ENCODE results near the gene LAMP1.
"Not testable (repeated sequence)": the region's sequence is repeated elsewhere in the genome, so short reads cannot be mapped to it uniquely, and the experiment has no call there.

LAMP1 gene

DNA sequence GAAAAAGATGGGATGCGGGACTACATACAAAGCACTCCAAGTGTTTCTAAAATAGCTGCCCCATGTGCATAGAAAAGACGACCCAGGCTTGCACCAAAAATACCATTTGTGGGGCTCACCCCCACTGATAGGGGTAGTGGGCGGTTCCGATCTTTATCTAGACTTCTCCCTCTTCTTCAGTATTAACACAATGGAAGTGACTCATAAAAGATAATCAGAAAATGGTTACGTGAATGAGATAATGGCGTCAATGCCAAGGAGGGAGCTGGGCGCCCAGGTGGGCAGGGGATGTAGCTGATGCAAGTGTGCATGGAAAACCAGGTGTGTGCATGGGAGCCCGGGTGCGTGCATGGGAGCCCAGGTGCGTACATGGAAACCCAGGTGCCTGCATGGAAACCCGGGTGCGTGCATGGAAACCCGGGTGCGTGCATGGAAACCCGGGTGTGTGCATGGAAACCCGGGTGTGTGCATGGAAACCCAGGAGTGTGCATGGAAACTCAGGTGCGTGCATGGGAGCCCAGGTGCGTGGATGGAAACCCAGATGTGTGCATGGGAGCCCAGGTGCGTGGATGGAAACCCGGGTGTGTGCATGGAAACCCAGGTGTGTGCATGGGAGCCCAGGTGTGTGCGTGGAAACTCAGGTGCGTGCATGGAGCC lies 32.7 kb downstream of the LAMP1 start:
- no peak for DNase-seq

DNA sequence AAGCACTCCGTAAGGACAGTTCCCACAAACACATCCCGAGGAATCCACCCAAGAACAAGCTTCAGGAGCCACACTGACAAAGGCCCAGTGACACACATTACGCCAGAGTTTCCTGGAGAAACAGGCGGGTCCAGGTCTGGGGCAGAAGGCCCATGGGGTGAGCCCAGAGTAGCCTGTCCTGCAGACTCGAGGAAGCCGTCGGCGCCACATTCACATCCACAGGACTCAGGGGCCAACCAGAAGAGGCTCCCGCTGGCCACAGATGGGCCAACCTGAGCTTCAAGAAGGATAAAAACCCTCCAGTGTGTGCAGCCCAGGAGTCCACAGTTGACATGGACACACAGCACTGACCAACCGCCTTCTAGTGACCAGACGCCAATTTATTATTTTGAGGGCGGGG lies 35.6 kb downstream of the LAMP1 start:
- DNase-seq: no peak

DNA sequence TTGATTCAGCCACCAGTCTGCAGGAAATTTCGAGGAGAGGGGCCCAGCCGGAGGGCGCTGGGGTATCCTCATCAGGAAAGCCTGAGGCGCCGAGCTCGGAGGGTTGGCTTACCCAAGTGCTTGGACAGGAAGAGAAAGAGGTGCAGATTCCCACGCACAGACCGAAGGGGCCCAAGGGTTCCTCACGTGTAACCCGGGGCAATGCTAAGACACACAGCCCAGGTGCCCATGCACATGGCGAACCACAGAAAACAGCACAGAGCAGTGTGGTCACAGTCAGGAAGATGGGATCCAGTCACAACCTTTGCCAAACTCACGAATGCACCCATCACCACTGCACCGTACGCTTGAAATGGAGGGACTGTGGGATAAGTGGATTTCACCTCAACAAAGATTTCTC lies 36.0 kb downstream of the LAMP1 start:
- no peak for DNase-seq

DNA sequence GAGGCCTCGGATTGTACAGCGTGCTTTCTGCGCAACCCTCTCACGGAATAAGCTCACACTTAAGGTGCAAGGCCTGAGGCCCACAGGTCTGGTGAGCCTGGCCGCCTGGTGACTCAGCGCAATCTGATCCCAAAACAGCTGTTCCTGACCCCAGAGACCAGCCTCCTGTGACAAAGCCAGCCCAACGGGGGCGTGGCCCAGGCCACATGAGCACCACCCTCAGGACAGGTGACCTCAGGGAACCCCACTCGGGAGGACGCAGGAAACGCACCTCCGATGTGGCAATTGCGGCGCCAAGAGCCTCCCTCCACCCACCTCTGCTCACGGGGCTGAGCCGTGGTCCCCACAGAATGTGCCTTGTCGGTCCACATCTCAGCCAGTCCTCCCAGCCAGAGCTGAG lies 40.5 kb downstream of the LAMP1 start:
- no peak for DNase-seq

DNA sequence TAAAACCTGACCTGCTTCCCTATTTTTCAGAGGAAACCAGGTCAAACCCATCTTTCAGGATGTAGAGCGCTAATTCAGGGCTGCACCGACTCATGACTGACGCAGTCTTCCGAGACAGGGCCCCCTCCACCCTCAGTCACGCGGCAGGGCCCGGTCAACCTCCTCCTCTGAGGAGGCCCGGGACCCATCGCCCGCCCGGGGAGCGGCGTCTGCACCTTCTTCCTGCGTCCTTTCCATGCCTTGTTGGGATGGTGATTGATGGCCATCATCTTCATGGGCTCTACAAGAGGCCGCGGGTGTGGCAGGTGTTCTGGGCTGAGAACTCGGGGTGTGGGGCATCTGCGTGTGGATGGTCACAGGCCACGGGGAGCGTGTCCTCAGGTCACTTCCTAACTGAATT lies 40.9 kb downstream of the LAMP1 start:
- DNase-seq: no peak

DNA sequence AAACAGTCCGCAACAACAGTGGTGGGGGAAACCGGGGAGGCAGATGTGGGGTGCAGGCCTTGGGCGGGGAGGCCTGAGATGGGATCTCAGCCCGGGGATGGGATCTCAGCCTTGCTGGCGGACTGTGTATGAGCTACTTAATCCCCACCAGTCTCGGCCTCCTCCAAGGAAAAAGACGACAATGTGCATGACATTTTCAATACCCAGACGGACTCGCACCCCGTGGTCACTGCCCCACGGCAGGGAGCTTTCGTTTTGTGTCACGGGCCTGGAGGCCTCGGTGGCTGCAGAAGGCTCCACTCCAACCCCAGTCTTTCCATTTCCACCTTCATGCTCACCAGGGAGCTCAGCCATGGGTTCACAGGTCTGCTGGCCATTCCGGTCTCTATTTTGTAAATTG lies 41.4 kb downstream of the LAMP1 start:
- no peak for DNase-seq

DNA sequence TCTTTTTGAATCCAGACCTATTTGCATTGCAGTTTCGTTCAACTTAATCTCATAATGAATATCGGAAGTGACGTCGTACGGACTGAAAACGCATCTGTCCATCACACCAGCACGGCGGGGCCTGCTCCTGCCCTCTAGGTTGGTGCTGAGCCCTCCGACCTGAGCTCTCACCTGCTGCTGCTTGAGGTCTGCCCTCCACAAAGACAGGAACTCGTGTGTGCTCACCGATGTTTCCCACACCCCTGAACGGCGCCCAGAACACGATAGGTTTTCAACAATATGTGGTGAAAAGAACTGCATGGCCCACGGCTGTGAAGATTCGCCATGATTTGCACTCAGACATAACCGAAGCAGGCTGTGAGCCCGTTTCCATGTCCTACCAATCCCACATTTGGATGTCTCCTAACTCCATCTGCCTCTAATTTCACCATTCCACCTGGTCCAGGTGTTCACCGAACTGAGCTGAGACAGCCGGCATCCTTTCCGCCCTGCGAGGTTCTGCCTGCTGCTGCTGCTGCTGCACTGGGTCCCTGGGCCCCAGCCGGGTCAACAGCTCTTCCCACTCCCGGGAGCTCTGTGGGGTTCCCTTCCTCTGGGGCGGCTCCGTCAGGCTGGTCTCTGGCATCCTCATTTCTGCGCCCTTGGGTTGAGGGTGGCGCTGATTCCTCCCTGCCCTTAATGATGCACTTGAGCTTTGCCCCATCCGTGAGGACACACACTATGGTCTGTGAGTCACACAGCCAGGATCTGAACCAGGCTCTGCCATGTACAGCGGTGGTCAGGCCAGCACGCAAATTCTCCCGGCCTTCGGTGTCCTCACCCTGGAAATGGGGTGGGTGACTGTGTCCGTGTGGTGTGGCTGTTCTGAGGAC lies 46.0 kb downstream of the LAMP1 start:
- DNase-seq: no peak

DNA sequence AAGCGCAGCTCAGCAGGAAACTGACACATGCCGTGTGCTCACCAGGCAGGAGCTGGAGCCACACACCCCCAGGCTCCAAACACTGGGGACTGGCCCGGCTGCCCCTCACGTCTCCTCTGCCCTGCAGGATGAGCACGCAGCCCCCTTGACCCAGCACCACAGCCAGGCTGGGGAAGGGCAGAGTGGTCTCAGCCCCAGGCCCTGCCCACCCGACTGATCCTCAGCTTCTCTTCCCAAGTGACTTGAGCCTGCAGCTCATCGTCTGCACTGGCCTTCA lies 46.6 kb downstream of the LAMP1 start:
- no peak for DNase-seq

DNA sequence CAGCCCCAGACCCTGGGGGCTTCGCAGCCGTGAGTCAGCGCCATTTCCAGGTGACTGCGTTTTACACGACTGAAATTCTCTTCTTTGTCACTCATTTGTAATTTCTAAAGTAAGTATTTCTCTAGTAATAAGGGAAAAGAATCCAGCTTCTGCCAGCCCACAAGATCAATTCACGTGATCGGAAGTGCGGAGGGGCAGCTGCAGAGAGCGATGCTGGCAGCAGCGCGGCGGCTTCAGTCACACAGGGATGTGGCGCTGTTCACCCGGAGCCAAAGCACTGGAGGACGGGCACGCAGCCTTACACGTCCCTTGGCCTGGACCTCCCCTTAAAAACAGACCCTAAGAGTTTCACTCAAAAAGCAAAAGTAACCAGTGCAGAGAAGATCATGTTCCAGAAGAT lies 48.4 kb downstream of the LAMP1 start:
- DNase-seq: no peak

DNA sequence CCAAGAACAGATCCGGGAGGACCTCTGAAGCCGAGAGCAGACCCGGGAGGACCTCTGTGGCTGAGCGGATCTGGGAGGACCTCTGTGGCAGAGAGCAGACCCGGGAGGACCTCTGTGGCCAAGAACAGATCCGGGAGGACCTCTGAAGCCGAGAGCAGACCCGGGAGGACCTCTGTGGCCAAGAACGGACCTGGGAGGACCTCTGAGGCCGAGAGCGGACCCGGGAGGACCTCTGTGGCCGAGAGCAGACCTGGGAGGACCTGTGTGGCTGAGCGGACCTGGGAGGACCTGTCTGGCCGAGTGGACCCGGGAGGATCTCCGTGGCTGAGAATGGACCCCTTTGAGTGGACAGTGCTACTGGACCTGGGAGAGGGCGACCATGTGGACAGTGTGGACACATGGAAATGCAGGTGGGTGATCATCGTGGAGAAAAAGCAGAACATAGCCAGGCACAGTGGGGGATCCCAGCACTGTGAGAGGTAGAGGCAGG lies 50.7 kb downstream of the LAMP1 start:
- not testable (repeated sequence) for DNase-seq

DNA sequence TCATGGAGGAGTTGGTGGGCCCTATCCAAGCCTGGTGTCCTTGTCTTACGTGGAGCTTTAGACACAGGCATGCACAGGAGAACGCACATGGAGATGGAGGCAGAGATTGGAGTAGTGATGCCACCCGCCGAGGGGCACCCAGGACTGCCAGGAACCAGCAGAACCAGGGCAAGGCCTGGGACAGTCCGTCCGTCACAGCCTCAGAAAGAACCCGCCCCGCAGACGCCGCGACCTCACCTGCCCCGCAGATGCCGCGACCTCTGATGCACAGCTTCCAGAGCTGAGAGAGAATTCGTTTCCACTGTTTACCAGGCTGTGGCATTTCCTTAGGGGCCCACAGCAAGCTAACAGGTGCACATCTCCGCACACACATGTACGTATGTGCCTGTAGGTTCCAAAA lies 51.6 kb downstream of the LAMP1 start:
- DNase-seq: no peak

DNA sequence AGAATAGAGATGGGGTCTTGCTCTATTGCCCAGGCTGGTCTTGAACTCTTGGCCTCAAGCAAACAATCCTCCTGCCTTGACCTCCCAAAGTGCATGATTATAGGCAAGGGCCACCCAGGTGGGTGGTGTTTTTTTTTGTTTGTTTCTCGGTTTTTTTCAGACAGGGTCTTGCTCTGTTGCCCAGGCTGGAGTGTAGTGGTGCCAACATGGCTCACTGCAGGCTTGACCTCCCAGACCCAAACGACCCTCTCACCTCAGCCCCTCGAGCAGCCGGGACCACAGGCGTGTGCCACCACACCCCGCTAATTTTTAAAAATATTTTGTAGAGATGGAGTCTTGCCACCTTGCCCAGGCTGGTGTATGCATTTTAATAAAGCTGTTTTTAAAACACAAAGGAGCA lies 52.0 kb downstream of the LAMP1 start:
- no peak for DNase-seq

DNA sequence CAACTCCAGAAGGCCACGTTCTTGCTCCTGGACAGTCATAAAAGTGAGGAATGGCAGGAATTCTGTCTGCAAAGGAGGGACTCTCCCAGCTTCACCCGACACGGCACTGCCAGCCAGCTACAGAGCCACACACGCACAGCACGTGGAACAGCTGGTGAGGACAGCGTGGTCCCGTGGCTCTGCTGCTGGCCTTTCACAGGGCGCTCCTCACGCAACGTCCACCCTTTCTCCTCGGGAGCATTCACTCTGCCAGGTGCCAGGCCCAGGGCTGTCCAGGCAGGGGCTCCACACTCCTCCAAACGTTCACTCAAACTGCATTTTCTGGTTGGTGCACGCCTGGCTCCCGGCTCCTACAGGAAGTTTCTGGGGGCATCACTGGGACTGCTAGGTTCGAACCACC lies 52.5 kb downstream of the LAMP1 start:
- no peak for DNase-seq

DNA sequence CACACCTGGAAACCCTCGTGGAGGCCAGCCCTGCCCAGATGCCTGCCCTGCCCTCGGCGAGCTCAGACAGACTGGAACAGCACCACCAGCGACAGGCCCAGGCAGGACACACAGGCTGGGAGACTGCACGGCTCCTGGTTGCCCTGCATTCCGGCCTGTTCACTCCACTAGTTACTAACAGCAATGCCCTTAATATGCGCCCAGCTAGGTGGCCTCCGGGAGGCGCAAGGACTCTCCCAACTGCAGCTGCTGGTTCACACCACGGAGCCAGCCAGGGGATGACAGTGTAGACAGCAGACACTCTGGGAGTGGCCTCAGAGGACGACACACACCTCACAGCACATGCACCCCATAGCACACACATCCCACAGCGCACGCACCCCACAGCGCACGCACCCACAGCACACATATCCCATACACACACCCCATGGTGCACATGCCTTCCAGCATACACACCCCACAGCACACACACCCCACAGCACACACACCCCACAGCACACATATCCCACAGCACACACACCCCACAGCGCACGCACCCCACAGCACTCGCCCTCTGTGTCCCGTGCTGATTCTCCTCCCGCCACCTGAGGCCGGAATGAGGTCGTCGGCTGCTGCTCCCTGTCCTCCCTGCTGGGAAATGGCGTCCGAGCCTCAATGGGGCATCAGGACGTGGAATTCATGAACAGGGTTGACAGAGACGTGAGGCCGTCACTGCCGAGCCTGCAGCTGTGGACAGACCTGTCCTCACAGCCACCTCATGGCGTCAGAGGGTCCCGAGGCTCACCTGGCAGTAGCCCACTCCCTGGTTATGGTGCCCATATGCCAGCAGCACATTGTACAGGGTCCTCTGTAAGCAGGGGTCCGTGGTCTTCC lies 53.3 kb downstream of the LAMP1 start:
- DNase-seq: no peak

DNA sequence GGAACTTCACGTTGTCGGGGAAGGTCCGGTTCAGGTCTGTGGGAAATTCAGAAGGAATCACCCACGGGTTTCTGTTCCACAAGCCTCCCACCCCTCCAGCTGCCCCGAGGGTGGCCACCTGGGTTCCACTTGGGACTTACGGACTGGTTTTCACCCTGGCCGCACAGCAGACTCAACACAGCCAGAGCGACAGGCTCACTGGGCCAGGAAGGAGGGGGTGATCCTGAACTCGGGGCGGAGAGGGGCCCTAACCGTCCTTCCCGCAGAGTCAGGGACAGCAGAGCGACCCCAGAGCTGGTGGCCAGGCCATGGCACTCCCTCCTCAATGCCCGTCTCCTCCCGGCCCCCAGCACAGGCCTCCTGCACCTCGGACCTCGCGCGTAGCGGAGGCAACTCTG lies 53.9 kb downstream of the LAMP1 start:
- DNase-seq: no peak

DNA sequence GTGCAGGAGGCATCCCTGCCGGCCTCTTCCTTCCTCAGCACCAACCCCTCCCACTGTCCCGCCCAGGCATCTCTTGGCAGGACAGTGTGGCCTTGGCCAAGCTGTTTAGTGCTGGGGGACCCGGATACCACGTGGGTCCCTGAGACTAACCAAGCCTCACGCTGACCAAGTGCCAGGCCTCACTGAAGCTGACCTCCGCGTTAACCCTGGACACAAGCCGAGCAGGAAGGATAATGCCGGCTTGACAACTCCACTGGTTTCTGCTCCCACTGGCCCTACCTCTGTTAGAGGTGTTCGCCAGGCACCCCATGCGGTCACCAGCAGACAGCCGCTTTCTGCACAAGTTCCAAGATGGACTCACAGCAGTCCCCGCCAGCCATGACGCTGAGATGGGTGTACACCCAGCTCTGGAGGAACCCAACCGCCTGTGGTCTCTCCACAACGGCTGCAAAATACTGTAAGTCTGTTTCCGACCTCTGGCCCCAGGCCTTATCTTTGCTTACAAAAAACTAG lies 54.5 kb downstream of the LAMP1 start:
- DNase-seq: no peak

DNA sequence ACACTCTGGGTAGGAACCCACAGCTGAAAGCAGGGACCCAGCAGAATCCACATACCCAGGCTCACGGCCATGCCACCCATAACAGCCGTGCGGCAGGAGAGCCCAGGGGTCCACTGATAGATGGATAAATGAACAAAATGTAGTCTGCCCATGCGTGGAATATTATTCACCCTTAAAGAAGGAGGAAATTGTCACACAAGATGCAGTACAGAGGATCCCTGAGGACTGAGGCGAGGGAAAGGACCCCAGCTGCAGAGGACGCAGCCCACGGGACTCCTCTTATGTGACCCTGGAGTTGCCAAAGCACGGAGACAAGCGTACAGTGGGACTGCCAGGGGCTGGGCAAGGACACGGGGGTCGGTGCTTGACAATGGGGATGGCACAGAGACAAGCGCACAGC lies 56.2 kb downstream of the LAMP1 start:
- DNase-seq: no peak

DNA sequence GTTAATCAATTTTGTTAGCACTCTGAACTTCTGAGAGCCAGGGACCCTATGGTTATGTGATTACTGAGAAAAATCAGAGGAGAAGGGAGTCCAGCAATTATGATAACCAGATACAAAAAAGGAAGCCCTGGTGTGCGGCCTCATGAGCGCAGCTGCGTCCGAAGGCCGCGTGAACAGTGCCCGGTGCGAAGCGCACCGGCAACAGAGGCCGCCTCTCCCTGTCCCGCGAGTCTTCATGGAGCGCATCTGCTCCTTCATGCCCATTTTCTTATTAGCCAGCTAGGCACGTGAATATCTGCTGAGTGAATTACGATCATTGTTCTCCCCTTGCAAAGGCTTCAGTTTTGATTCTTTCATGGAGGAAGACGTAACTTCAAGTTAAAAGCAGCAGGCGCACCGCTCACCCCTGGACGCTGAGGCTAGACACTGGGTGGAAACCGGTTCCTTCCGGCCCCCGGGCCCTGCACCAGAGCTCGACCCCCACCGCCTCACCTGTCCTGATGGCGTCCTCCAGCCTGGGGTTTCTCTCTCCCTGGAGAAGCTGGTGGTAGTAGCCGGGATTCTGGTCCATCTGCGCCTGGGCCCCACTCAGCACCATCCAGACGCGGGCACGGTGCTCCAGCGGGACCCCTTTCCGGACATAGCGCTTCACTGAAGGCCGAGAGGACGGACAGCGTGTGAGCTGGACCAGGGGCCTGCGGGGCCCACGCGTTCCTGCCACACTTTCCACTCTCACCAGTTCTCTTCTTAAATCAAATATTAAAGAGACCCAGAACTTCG lies 58.0 kb downstream of the LAMP1 start:
- DNase-seq: no peak

DNA sequence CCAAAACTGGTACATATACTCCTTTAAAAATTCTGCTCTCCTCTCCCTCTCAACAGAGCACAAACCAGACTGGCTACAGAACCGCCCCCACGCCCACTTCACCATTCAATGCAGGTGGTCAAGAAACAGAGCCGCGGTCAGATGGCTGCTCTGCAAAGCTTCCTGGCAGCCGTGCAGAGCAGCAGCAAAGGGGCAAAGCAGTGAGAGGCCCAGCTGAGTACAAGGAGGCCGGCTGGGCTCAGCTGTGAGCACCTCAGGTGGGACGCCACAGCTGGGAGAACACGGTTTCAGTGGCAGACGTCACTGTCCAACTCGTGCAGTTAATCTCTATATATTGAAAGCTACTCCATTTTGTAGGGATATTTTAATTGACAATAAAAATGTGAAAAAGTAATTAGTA lies 58.6 kb downstream of the LAMP1 start:
- DNase-seq: no peak

DNA sequence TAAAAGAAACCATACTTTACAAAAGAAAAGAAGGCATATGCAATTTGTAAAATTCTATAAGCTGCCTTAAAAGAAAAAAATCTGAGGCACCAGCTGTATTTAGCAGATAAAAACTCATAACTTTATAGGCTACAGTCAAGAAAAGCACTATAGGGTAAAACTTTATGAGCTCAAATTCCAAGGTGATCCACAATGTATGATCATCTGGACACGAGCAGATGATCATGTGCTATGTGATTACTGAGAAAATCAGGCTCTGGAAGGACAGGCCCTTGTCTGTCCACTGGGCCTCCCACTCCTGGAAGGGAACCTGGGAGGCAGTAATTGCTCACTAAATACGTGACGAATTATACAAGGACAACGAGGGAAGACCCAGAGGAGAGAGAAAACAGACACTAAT lies 59.6 kb downstream of the LAMP1 start:
- DNase-seq: no peak

DNA sequence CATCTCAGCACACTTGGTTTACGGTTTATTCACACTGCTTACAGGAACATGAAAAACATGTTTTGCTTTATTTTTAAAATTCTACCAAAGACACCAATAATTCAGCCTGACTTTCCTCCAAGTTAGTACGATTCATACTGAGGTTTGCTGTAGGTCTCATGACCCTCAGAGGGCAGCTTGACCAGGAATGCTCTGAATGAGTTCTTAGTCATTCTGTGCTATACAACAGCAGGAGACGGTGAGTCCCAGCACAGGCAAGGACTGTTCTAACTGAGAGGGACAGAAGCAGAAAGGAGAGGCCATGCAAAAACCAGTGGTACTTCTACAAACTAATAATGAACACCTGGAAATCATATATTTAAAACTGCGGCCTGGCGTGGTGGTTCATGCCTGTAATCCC lies 60.5 kb downstream of the LAMP1 start:
- DNase-seq: no peak

DNA sequence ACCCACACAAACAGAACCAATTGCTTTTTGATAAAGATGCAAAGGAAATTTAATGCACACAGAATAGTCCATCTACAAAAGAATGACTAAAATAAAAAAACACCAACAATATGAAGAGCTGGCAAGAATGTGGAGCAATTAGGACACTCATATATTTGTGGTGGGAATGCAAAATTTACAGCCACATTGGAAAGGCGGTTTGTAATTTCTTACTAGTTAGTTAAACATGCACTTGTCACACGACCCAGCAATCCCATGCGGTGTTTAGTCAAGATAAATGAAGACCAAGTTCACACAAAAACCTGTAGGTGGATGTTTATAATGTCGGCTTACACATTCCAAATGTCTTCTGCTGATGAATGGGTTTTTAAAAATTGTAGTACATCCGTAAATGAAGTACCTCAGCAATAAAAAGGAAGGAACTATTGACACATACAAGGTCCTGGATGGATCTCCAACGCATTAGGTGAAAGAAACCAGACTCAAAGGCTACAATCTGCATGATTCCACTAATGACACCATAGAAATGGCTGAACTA lies 61.7 kb downstream of the LAMP1 start:
- no peak for DNase-seq

DNA sequence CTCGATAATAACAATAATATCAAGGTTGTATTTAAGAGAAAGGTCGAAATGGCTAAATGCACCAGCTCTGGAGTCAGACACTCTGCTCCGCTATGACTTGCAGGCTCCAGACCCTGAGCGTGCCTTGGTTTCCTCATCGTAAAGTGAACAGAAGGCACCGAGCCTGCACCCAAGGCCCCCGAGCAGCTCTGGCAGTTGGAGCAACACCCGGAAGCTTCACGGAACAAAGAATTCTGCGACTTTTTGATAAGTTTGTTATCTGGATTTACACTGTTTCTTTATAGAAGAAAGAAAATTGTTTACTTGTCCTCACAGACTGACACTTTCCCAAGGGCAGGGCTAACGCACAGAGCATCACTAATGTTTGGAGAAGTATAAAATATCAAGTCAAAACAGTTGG lies 62.5 kb downstream of the LAMP1 start:
- no peak for DNase-seq

Data from activated CD4-positive, alpha-beta T cell treated with anti-CD3 and anti-CD28 coated beads, Interleukin-2, amount 50 U/mL, for 1 hour (primary cell).